ENCODE measurements around the gene OPCML. TPM values are rescaled to one million over a fixed set of nuclear protein-coding genes. Genes with fewer than 3 reads are reported as not detected.

Gene OPCML
- polyA plus RNA-seq, 3 donors, result not detected

DNA sequence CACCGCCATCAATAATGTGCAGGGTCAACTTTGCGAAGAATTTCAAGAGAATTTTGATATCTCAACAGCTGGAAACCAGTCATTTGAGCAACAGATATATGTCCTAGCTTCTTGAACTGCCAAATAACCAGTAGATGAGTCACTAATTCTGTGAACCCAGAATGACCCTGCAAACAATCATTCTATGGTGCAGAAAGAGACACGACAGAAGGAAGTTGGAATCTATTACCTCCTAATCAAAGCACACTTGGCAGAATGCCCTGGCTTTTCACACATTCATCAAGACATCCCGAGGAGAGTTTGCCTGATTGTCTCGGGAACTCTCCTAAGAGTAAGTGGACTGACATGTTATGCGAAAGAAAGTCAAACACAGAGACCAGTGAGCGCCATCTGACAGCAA lies 621.1 kb downstream of the OPCML start:
- no peak overlapping the region for H3K9ac ChIP-seq (ENCODE audit: insufficient read depth, low read length, poor library complexity, severe bottlenecking)
- 93% methylated on average over 5 of the region's 7 CpGs for WGBS (ENCODE audit: insufficient coverage)
- no peaks in the 10 kb centered on the region for H3K27me3 ChIP-seq (ENCODE audit: control insufficient read depth in 2 of 2, insufficient read depth in 2 of 2, low read length in 2 of 2)
- H3K4me1 Mint-ChIP-seq, result no peaks in the 10 kb centered on the region
- TF ChIP-seq CTCF (IDR thresholded peaks at IDR 0.05), result no peak
- no peak overlapping the region for H3K4me2 ChIP-seq (replicated peaks; ENCODE audit: extremely low read depth, low read length, poor library complexity, severe bottlenecking)
- no peak overlapping the region for H2AFZ ChIP-seq (ENCODE audit: insufficient read depth, low read depth, low read length, poor library complexity, severe bottlenecking)
- H3K79me2 ChIP-seq (ENCODE audit: insufficient read depth, low read length), result no peaks in the 10 kb centered on the region
- no peaks in the 10 kb centered on the region for H3K36me3 ChIP-seq (replicated peaks in 1 of 2; ENCODE audit: control insufficient read depth in 1 of 2, insufficient read depth in 2 of 2, low read length in 2 of 2)
- H3K27me3 Mint-ChIP-seq (ENCODE audit: low read depth in 3 of 3), result peaks cover 0 to 3% (median 0%) of the 10 kb centered on the region in 3 donors
- no peaks in the 10 kb centered on the region for H3K36me3 Mint-ChIP-seq
- intact Hi-C loops (cut with micrococcal nuclease), result no loop called here
- DNase-seq, result no peak
- H3K4me3 Mint-ChIP-seq, result no peak overlapping the region
- H3K27ac Mint-ChIP-seq, result no peak overlapping the region
- H3K27ac ChIP-seq (ENCODE audit: low read depth in 1 of 2, low read length in 2 of 2), result no peak overlapping the region
- no peaks in the 10 kb centered on the region for H4K20me1 ChIP-seq (ENCODE audit: insufficient read depth, low read length)
- no peak overlapping the region for H3K4me3 ChIP-seq (replicated peaks in 1 of 3; ENCODE audit: low read depth in 2 of 3, low read length in 3 of 3)
- H3K4me1 ChIP-seq (ENCODE audit: control insufficient read depth in 1 of 2, insufficient read depth in 2 of 2, low read length in 2 of 2), result no peaks in the 10 kb centered on the region
- H3K9me3 ChIP-seq (replicated peaks in 1 of 2; ENCODE audit: control insufficient read depth in 1 of 2, insufficient read depth in 1 of 2, low read length in 2 of 2), result peaks cover 0 to 5% of the 10 kb centered on the region in 2 donors
- peaks cover 0 to 4% (median 2%) of the 10 kb centered on the region in 7 donors for H3K9me3 Mint-ChIP-seq

GRCh38 chr11:132910011-132910760 lies 622.1 kb downstream of the OPCML start:
- TF ChIP-seq CTCF (IDR thresholded peaks at IDR 0.05), result no peak

More at GRCh38 chr11:132910011-132910760, 622.1 kb downstream of the OPCML start:
- Mint-ChIP-seq H3K9me3 (peaks cover 0 to 4% (median 2%) of the 10 kb centered on the region in 7 donors), H3K27me3 (ENCODE audit: low read depth in 3 of 3) (peaks cover 0 to 3% (median 0%) of the 10 kb centered on the region in 3 donors), H3K27ac (no peak overlapping the region), H3K4me3 (no peak overlapping the region), H3K36me3 (no peaks in the 10 kb centered on the region), H3K4me1 (no peaks in the 10 kb centered on the region)
- H3K9ac ChIP-seq (ENCODE audit: insufficient read depth, low read length, poor library complexity, severe bottlenecking), result no peak overlapping the region
- no peaks in the 10 kb centered on the region for H3K36me3 ChIP-seq (replicated peaks in 1 of 2; ENCODE audit: control insufficient read depth in 1 of 2, insufficient read depth in 2 of 2, low read length in 2 of 2)
- H3K4me2 ChIP-seq (replicated peaks; ENCODE audit: extremely low read depth, low read length, poor library complexity, severe bottlenecking), result no peak overlapping the region
- DNase-seq, result no peak
- H3K4me1 ChIP-seq (ENCODE audit: control insufficient read depth in 1 of 2, insufficient read depth in 2 of 2, low read length in 2 of 2), result no peaks in the 10 kb centered on the region
- no peaks in the 10 kb centered on the region for H4K20me1 ChIP-seq (ENCODE audit: insufficient read depth, low read length)
- 81% methylated on average over 13 of the region's 18 CpGs for WGBS (ENCODE audit: insufficient coverage)
- no peak overlapping the region for H3K27ac ChIP-seq (ENCODE audit: low read depth in 1 of 2, low read length in 2 of 2)
- no peaks in the 10 kb centered on the region for H3K27me3 ChIP-seq (ENCODE audit: control insufficient read depth in 2 of 2, insufficient read depth in 2 of 2, low read length in 2 of 2)
- no peaks in the 10 kb centered on the region for H3K79me2 ChIP-seq (ENCODE audit: insufficient read depth, low read length)
- intact Hi-C loops (cut with micrococcal nuclease), result no loop called here
- no peak overlapping the region for H3K4me3 ChIP-seq (replicated peaks in 1 of 3; ENCODE audit: low read depth in 2 of 3, low read length in 3 of 3)
- no peak overlapping the region for H2AFZ ChIP-seq (ENCODE audit: insufficient read depth, low read depth, low read length, poor library complexity, severe bottlenecking)
- H3K9me3 ChIP-seq (replicated peaks in 1 of 2; ENCODE audit: control insufficient read depth in 1 of 2, insufficient read depth in 1 of 2, low read length in 2 of 2), result peaks cover 0 to 5% of the 10 kb centered on the region in 2 donors
